Suprapubic skin (tissue), 4 donors: ENCODE measurements around the gene PRMT1.

Source experiments
- EP300 ChIP-seq: sonication (generic); formaldehyde crosslinking; IDR thresholded peaks from one replicate; pipeline ENCODE4 v1.6.1; 2017; ENCODE audit warnings: antibody characterized with exemption
- POLR2A ChIP-seq, 2 donors: fragments of 450-650 bp; IDR thresholded peaks; one replicate each; pipeline ENCODE4 v1.6.1; 2017; ENCODE audit warnings: antibody characterized with exemption in 2 of 2, mild to moderate bottlenecking in 2 of 2, moderate library complexity in 2 of 2
- POLR2AphosphoS5 ChIP-seq, 3 donors: sonication (generic); formaldehyde crosslinking; IDR thresholded peaks; one replicate each; pipeline ENCODE4 v1.6.1; 2017; ENCODE audit warnings: antibody characterized with exemption in 3 of 3
- TF ChIP-seq, protein P1 (sequence below), 2 donors: fragments of 200-600 bp in 1 of 2; fragments of 450-650 bp in 1 of 2; sonication (generic) in 1 of 2; IDR thresholded peaks; one replicate each; pipeline ENCODE4 v1.5.1; 2016 to 2019; ENCODE audit warnings: antibody characterized with exemption in 2 of 2, mild to moderate bottlenecking in 1 of 2, moderate library complexity in 1 of 2

DNA sequence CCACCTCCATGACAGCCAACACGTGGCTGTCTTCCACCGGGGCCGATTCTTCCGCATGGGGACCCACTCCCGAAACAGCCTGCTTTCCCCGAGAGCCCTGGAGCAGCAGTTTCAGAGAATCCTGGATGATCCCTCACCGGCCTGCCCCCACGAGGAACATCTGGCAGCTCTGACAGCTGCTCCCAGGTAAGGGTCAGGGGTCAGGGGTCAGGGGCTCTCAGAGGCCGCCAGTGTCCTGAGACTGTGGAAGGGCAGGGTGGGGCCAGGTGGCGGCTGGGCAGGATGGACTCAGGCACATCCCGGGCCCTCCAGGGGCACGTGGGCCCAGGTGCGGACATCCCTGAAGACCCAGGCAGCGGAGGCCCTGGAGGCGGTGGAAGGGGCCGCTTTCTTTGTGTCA, 28.8 kb downstream of the PRMT1 start:
- TF ChIP-seq, protein P1, sequence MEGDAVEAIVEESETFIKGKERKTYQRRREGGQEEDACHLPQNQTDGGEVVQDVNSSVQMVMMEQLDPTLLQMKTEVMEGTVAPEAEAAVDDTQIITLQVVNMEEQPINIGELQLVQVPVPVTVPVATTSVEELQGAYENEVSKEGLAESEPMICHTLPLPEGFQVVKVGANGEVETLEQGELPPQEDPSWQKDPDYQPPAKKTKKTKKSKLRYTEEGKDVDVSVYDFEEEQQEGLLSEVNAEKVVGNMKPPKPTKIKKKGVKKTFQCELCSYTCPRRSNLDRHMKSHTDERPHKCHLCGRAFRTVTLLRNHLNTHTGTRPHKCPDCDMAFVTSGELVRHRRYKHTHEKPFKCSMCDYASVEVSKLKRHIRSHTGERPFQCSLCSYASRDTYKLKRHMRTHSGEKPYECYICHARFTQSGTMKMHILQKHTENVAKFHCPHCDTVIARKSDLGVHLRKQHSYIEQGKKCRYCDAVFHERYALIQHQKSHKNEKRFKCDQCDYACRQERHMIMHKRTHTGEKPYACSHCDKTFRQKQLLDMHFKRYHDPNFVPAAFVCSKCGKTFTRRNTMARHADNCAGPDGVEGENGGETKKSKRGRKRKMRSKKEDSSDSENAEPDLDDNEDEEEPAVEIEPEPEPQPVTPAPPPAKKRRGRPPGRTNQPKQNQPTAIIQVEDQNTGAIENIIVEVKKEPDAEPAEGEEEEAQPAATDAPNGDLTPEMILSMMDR (IDR thresholded peaks at IDR 0.05) = no peak
- no peak for TF ChIP-seq POLR2A (IDR thresholded peaks at IDR 0.05)
- TF ChIP-seq EP300 = no peak
- no peak for TF ChIP-seq POLR2AphosphoS5 (IDR thresholded peaks at IDR 0.05)
